ENCODE results near the gene MAP2K5. TPM values are rescaled to one million over a fixed set of nuclear protein-coding genes. Genes with fewer than 3 reads are reported as not detected.
"Not testable (repeated sequence)": the region's sequence is repeated elsewhere in the genome, so short reads cannot be mapped to it uniquely, and the experiment has no call there.

Gene MAP2K5
- total RNA-seq, 1 donor from 2014 or later, result 30.7 TPM

GRCh38 chr15:67660446-67660845 lies 117.9 kb downstream of the MAP2K5 start:
- no peaks in the 10 kb centered on the region for H3K4me1 Mint-ChIP-seq (ENCODE audit: low read depth)
- no peak for DNase-seq (ENCODE audit: low spot score, unreplicated experiment)
- no peaks in the 10 kb centered on the region for H3K27me3 Mint-ChIP-seq
- H3K9me3 Mint-ChIP-seq (ENCODE audit: low read depth), result peaks cover 6% of the 10 kb centered on the region
- peaks cover 16% of the 10 kb centered on the region for H3K36me3 Mint-ChIP-seq (ENCODE audit: insufficient read depth)
- TF ChIP-seq, protein P1, sequence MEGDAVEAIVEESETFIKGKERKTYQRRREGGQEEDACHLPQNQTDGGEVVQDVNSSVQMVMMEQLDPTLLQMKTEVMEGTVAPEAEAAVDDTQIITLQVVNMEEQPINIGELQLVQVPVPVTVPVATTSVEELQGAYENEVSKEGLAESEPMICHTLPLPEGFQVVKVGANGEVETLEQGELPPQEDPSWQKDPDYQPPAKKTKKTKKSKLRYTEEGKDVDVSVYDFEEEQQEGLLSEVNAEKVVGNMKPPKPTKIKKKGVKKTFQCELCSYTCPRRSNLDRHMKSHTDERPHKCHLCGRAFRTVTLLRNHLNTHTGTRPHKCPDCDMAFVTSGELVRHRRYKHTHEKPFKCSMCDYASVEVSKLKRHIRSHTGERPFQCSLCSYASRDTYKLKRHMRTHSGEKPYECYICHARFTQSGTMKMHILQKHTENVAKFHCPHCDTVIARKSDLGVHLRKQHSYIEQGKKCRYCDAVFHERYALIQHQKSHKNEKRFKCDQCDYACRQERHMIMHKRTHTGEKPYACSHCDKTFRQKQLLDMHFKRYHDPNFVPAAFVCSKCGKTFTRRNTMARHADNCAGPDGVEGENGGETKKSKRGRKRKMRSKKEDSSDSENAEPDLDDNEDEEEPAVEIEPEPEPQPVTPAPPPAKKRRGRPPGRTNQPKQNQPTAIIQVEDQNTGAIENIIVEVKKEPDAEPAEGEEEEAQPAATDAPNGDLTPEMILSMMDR (IDR thresholded peaks at IDR 0.05; ENCODE audit: unreplicated experiment), result no peak
- H3K27ac Mint-ChIP-seq, result no peak overlapping the region
- no peak overlapping the region for H3K4me3 Mint-ChIP-seq (ENCODE audit: low read depth)

DNA sequence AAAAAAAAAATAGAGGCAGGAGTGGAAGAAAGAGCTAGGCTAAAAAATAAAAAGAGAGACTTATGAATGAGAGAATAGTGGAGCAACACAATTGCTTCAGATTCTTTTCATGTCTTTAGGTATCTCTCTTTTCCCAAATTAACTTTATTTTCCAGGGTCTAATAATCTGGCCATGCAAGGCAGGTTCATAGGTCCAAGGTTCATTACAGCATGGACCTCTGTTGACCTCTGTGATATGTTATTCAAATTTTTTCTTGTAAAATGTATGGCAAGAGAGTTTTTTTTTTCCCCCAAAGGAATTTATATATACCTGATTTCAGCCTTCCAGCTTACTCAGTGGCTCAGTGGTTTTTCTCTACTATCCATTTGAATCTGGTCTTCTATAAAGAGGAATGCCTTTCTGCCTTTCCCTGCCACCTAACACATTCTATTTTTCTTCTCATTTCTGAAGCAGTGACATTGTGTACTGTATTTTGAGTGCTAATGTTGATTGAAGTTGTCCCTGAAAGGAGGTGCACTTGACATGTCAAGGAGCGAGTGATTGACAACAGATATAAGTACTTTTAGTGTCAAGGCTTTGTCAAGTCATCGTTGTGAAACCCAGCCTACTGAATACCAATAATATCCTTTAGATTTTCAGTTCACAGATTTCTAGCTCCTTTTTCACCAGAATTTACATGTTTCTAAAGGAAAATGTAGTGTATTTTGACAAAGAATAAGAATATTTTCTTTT lies 118.5 kb downstream of the MAP2K5 start:
- Mint-ChIP-seq H3K27ac (no peak overlapping the region), H3K4me3 (ENCODE audit: low read depth) (no peak overlapping the region), H3K4me1 (ENCODE audit: low read depth) (no peaks in the 10 kb centered on the region), H3K27me3 (no peaks in the 10 kb centered on the region), H3K36me3 (ENCODE audit: insufficient read depth) (peaks cover 10% of the 10 kb centered on the region), H3K9me3 (ENCODE audit: low read depth) (no peaks in the 10 kb centered on the region)
- no peak for DNase-seq (ENCODE audit: low spot score, unreplicated experiment)
- TF ChIP-seq, protein P1 (IDR thresholded peaks at IDR 0.05; ENCODE audit: unreplicated experiment), result no peak

DNA sequence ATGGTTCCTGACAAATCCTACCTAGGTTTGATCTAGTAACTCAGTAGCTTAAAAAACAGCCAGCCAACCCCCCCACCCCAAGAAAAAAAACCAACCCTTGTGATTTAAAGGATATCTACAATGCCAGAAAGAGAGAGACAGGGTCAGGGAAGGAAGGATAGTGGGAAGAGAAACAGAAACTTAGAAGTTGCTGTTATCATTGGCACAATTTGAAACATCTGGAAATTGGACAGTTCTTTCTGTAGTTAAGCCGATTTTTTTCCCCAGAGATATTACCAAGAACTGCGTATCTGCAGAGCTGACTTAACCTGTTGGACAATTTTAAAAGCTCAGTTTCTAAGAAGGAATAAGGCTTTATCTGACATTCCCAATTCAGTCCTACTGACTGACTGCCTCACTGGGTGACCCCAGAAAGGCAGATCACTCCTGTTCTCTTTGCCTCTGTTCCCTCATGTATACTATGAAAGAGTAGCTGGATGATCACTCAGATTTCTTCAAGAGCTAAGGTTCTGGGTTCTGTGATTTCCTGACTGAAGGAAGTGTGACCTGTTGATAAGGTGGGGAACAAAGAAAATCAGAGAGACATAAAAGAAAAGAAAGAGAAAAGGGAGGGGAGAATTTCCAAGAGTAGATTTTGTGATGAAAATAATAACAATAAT lies 128.3 kb downstream of the MAP2K5 start:
- Mint-ChIP-seq H3K27ac (no peak overlapping the region), H3K9me3 (ENCODE audit: low read depth) (peaks cover 3% of the 10 kb centered on the region), H3K36me3 (ENCODE audit: insufficient read depth) (peaks cover 6% of the 10 kb centered on the region), H3K4me1 (ENCODE audit: low read depth) (no peaks in the 10 kb centered on the region), H3K4me3 (ENCODE audit: low read depth) (no peak overlapping the region), H3K27me3 (no peaks in the 10 kb centered on the region)
- TF ChIP-seq, protein P1 (IDR thresholded peaks at IDR 0.05; ENCODE audit: unreplicated experiment), result no peak
- no peak for DNase-seq (ENCODE audit: low spot score, unreplicated experiment)

- H3K27ac Mint-ChIP-seq; H3K27me3 Mint-ChIP-seq; H3K9me3 Mint-ChIP-seq (ENCODE audit: low read depth); DNase-seq (ENCODE audit: low spot score, unreplicated experiment); H3K4me3 Mint-ChIP-seq (ENCODE audit: low read depth); H3K36me3 Mint-ChIP-seq (ENCODE audit: insufficient read depth); H3K4me1 Mint-ChIP-seq (ENCODE audit: low read depth): not testable (repeated sequence)
Measured at GRCh38 chr15:67672834-67673233, 130.3 kb downstream of the MAP2K5 start.

GRCh38 chr15:67674983-67675382 lies 132.5 kb downstream of the MAP2K5 start:
- no peak overlapping the region for H3K27ac Mint-ChIP-seq
- H3K36me3 Mint-ChIP-seq (ENCODE audit: insufficient read depth), result peaks cover 6% of the 10 kb centered on the region
- no peak for DNase-seq (ENCODE audit: low spot score, unreplicated experiment)
- H3K4me1 Mint-ChIP-seq (ENCODE audit: low read depth), result no peaks in the 10 kb centered on the region
- no peak overlapping the region for H3K4me3 Mint-ChIP-seq (ENCODE audit: low read depth)
- no peaks in the 10 kb centered on the region for H3K27me3 Mint-ChIP-seq
- peaks cover 3% of the 10 kb centered on the region for H3K9me3 Mint-ChIP-seq (ENCODE audit: low read depth)
- TF ChIP-seq, protein P1 (IDR thresholded peaks at IDR 0.05; ENCODE audit: unreplicated experiment), result no peak

DNA sequence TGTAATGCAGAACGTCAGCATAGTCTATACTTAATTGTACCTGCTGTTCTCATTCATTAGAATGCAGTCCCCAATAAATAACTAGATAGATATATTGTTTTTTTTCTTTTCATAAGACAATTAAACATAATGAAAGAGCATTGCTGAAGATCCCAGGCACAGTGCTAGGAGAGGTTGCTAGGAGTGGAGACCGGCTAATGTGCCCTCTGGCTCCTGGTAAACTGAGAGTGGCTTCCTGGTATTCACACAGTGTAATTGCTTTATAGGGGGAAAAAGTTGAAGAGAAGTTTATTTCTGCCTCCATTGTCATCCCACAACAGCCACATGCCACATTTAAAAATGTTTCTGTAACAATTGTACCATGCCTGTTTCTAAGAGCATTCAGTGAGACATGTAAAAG lies 135.6 kb downstream of the MAP2K5 start:
- no peaks in the 10 kb centered on the region for H3K4me1 Mint-ChIP-seq (ENCODE audit: low read depth)
- no peak overlapping the region for H3K4me3 Mint-ChIP-seq (ENCODE audit: low read depth)
- no peak for DNase-seq (ENCODE audit: low spot score, unreplicated experiment)
- no peak overlapping the region for H3K27ac Mint-ChIP-seq
- H3K27me3 Mint-ChIP-seq, result no peaks in the 10 kb centered on the region
- H3K9me3 Mint-ChIP-seq (ENCODE audit: low read depth), result peaks cover under 1% of the 10 kb centered on the region
- TF ChIP-seq, protein P1 (IDR thresholded peaks at IDR 0.05; ENCODE audit: unreplicated experiment), result no peak
- peaks cover 1% of the 10 kb centered on the region for H3K36me3 Mint-ChIP-seq (ENCODE audit: insufficient read depth)
